ENCODE measurements around the gene GRM4.

The GRM4 gene

GRCh38 chr6:33985313-33985751 is 160.6 kb downstream of the GRM4 start:
- no peak for TF ChIP-seq CTCF (IDR thresholded peaks at IDR 0.05; ENCODE audit: low read depth, low read length)
- no peak for DNase-seq (ENCODE audit: extremely low read depth, low read depth)

- no peak for TF ChIP-seq CTCF (IDR thresholded peaks at IDR 0.05; ENCODE audit: low read depth, low read length)
- DNase-seq (ENCODE audit: extremely low read depth, low read depth), result no peak
Observed at GRCh38 chr6:33984466-33985312, 161.2 kb downstream of the GRM4 start.

GRCh38 chr6:33983721-33984465 is 162.0 kb downstream of the GRM4 start:
- no peak for DNase-seq (ENCODE audit: extremely low read depth, low read depth)
- TF ChIP-seq CTCF (IDR thresholded peaks at IDR 0.05; ENCODE audit: low read depth, low read length), result no peak

GRCh38 chr6:33983109-33983716 is 162.7 kb downstream of the GRM4 start:
- no peak for TF ChIP-seq CTCF (IDR thresholded peaks at IDR 0.05; ENCODE audit: low read depth, low read length)
- DNase-seq (ENCODE audit: extremely low read depth, low read depth), result no peak

- TF ChIP-seq CTCF (IDR thresholded peaks at IDR 0.05; ENCODE audit: low read depth, low read length), result no peak
- DNase-seq (ENCODE audit: extremely low read depth, low read depth), result no peak
Observed at GRCh38 chr6:33981861-33982260, 164.0 kb downstream of the GRM4 start.

- no peak for DNase-seq (ENCODE audit: extremely low read depth, low read depth)
- no peak for TF ChIP-seq CTCF (IDR thresholded peaks at IDR 0.05; ENCODE audit: low read depth, low read length)
Observed at GRCh38 chr6:33981421-33981820, 164.5 kb downstream of the GRM4 start.
